Liver (tissue), 3 donors: ENCODE data around the gene UBE2QL1.

Source experiments
- EGR1 ChIP-seq, 2 donors: IDR thresholded peaks; 2 replicates each; pipeline ENCODE4 v1.6.1; 2016 to 2018; ENCODE audit warnings: antibody characterized with exemption in 2 of 2, low read depth in 2 of 2
- FOXA1 ChIP-seq: IDR thresholded peaks from 2 replicates; pipeline ENCODE4 v1.6.1; 2016; ENCODE audit warnings: antibody characterized with exemption
- GABPA ChIP-seq, 2 donors: IDR thresholded peaks in 1 of 2; conservative IDR thresholded peaks in 1 of 2; 2 replicates each; pipeline ENCODE4 v1.6.1; 2016; ENCODE audit warnings: antibody characterized with exemption in 2 of 2, mild to moderate bottlenecking in 1 of 2, moderate library complexity in 1 of 2
- HNF4G ChIP-seq: IDR thresholded peaks from 2 replicates; pipeline ENCODE4 v1.6.1; 2016; ENCODE audit warnings: antibody characterized with exemption
- JUND ChIP-seq, 2 donors: IDR thresholded peaks; 2 replicates each; pipeline ENCODE4 v1.6.1; 2016; ENCODE audit warnings: antibody characterized with exemption in 2 of 2
- NR2F2 ChIP-seq: IDR thresholded peaks from 2 replicates; pipeline ENCODE4 v1.6.1; 2016; ENCODE audit warnings: antibody characterized with exemption
- RAD21 ChIP-seq, 2 donors: IDR thresholded peaks; 2 replicates each; pipeline ENCODE4 v1.6.1; 2016; ENCODE audit warnings: antibody characterized with exemption in 2 of 2, mild to moderate bottlenecking in 2 of 2
- RXRA ChIP-seq, 2 donors: IDR thresholded peaks; 2 replicates each; pipeline ENCODE4 v1.6.1; 2017 to 2018; ENCODE audit warnings: antibody characterized with exemption in 2 of 2, mild to moderate bottlenecking in 1 of 2
- SP1 ChIP-seq: IDR thresholded peaks from 2 replicates; pipeline ENCODE4 v1.6.1; 2018; ENCODE audit warnings: antibody characterized with exemption, mild to moderate bottlenecking
- TAF1 ChIP-seq: conservative IDR thresholded peaks from 2 replicates; pipeline ENCODE4 v1.6.1; 2016; ENCODE audit warnings: antibody characterized with exemption, mild to moderate bottlenecking
- YY1 ChIP-seq: IDR thresholded peaks from 2 replicates; pipeline ENCODE4 v1.6.1; 2016; ENCODE audit warnings: antibody characterized with exemption, mild to moderate bottlenecking
- TF ChIP-seq, protein P1 (sequence below): fragments of 150-350 bp; IDR thresholded peaks from 2 replicates; pipeline ENCODE4 v1.5.1; 2017; ENCODE audit warnings: improper control_type of control experiment, low read depth, low read length; ENCODE audit not compliant: missing input control
- TF ChIP-seq, protein P2 (sequence below): IDR thresholded peaks from 2 replicates; pipeline ENCODE4 v1.6.1; 2016; ENCODE audit warnings: antibody characterized with exemption
- TF ChIP-seq, protein P3 (sequence below): IDR thresholded peaks from 2 replicates; pipeline ENCODE4 v1.6.1; 2016; ENCODE audit warnings: antibody characterized with exemption, mild to moderate bottlenecking
- donor health status: healthy.
- donor health status: healthy.

DNA sequence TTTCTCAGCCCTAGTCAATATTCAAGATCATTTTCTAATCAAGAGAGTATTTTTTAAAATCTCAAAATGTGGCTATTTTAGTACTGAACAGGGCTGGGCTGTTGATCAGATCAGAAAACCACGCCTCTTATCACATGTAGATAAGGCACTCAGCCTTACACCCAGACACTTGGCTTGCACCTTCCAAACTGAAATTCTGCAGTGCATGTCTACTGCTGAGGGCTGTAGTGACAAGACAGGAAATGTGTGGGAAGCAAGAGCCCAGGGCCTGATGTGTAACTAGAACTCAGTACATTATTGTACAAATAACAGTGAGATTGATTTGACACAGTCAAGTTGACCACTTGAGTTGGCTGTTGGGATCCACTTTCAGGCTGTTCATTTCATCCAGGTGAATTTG lies 48.6 kb downstream of the UBE2QL1 start:
- TF ChIP-seq TAF1 (no peak), FOXA1 (no peak), NR2F2 (no peak), YY1 (no peak), SP1 (no peak), RXRA (IDR thresholded peaks at IDR 0.05) (no peak), HNF4G (no peak), GABPA (IDR thresholded peaks at IDR 0.05 in 1 of 2, conservative IDR thresholded peaks at IDR 0.05 in 1 of 2) (no peak), RAD21 (IDR thresholded peaks at IDR 0.05) (no peak), EGR1 (IDR thresholded peaks at IDR 0.05; ENCODE audit: low read depth in 2 of 2) (no peak), JUND (IDR thresholded peaks at IDR 0.05) (no peak)
- TF ChIP-seq, protein P1, sequence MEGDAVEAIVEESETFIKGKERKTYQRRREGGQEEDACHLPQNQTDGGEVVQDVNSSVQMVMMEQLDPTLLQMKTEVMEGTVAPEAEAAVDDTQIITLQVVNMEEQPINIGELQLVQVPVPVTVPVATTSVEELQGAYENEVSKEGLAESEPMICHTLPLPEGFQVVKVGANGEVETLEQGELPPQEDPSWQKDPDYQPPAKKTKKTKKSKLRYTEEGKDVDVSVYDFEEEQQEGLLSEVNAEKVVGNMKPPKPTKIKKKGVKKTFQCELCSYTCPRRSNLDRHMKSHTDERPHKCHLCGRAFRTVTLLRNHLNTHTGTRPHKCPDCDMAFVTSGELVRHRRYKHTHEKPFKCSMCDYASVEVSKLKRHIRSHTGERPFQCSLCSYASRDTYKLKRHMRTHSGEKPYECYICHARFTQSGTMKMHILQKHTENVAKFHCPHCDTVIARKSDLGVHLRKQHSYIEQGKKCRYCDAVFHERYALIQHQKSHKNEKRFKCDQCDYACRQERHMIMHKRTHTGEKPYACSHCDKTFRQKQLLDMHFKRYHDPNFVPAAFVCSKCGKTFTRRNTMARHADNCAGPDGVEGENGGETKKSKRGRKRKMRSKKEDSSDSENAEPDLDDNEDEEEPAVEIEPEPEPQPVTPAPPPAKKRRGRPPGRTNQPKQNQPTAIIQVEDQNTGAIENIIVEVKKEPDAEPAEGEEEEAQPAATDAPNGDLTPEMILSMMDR: no peak
- TF ChIP-seq, protein P2, sequence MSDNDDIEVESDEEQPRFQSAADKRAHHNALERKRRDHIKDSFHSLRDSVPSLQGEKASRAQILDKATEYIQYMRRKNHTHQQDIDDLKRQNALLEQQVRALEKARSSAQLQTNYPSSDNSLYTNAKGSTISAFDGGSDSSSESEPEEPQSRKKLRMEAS: no peak
- TF ChIP-seq, protein P3, sequence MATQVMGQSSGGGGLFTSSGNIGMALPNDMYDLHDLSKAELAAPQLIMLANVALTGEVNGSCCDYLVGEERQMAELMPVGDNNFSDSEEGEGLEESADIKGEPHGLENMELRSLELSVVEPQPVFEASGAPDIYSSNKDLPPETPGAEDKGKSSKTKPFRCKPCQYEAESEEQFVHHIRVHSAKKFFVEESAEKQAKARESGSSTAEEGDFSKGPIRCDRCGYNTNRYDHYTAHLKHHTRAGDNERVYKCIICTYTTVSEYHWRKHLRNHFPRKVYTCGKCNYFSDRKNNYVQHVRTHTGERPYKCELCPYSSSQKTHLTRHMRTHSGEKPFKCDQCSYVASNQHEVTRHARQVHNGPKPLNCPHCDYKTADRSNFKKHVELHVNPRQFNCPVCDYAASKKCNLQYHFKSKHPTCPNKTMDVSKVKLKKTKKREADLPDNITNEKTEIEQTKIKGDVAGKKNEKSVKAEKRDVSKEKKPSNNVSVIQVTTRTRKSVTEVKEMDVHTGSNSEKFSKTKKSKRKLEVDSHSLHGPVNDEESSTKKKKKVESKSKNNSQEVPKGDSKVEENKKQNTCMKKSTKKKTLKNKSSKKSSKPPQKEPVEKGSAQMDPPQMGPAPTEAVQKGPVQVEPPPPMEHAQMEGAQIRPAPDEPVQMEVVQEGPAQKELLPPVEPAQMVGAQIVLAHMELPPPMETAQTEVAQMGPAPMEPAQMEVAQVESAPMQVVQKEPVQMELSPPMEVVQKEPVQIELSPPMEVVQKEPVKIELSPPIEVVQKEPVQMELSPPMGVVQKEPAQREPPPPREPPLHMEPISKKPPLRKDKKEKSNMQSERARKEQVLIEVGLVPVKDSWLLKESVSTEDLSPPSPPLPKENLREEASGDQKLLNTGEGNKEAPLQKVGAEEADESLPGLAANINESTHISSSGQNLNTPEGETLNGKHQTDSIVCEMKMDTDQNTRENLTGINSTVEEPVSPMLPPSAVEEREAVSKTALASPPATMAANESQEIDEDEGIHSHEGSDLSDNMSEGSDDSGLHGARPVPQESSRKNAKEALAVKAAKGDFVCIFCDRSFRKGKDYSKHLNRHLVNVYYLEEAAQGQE: no peak
